Umbilical cord (tissue), 2 donors: ENCODE results near the gene ZPBP2. TPM values are rescaled to one million over a fixed set of nuclear protein-coding genes. Genes with fewer than 3 reads are reported as not detected.

Experiments
- DNase-seq: peaks from one replicate; pipeline ENCODE4 v3.0.0-alpha.2; 2015; ENCODE audit warnings: low spot score
- total RNA-seq: library from RNA; depleted of rRNA; stranded (reverse); fragments of >200 nt; gene quantifications from one replicate; pipeline ENCODE4 v1.2.3, GENCODE V29; 2014; ENCODE audit warnings: low replicate concordance; ENCODE audit not compliant: insufficient read depth

Gene ZPBP2
- total RNA-seq, 1 donor from 2014 or later, result 5.3 TPM

- DNase-seq, result no peak
These were observed 40.9 kb downstream of the ZPBP2 start for GRCh38 chr17:39908789-39909352.

GRCh38 chr17:39913989-39914388 lies 46.0 kb downstream of the ZPBP2 start:
- DNase-seq, result no peak

GRCh38 chr17:39915559-39915958 lies 47.6 kb downstream of the ZPBP2 start:
- no peak for DNase-seq

GRCh38 chr17:39916918-39917317 lies 48.9 kb downstream of the ZPBP2 start:
- no peak for DNase-seq

- no peak for DNase-seq
These were observed 51.2 kb downstream of the ZPBP2 start for GRCh38 chr17:39919087-39919683.

- no peak for DNase-seq
These were observed 52.5 kb downstream of the ZPBP2 start for GRCh38 chr17:39920218-39921210.

GRCh38 chr17:39921323-39921722 lies 53.3 kb downstream of the ZPBP2 start:
- no peak for DNase-seq

- no peak for DNase-seq
These were observed 54.0 kb downstream of the ZPBP2 start for GRCh38 chr17:39922006-39922405.

- no peak for DNase-seq
These were observed 55.2 kb downstream of the ZPBP2 start for GRCh38 chr17:39923230-39923629.

- DNase-seq, result no peak
These were observed 56.1 kb downstream of the ZPBP2 start for GRCh38 chr17:39923836-39924690.

- DNase-seq, result no peak
These were observed 56.7 kb downstream of the ZPBP2 start for GRCh38 chr17:39924691-39925055.

- no peak for DNase-seq
These were observed 57.5 kb downstream of the ZPBP2 start for GRCh38 chr17:39925282-39926134.

- DNase-seq, result no peak
These were observed 58.2 kb downstream of the ZPBP2 start for GRCh38 chr17:39926135-39926587.

- peak; percentile 66 for DNase-seq
These were observed 58.6 kb downstream of the ZPBP2 start for GRCh38 chr17:39926588-39927100.

Other genes starting within 250 kb of the ZPBP2 start
- gene PPP1R1B, start 241.2 kb upstream of the ZPBP2 start, total RNA-seq, result 6.5 TPM
- 20.5 TPM for gene STARD3, start 231.1 kb upstream of the ZPBP2 start, total RNA-seq
- gene TCAP, start 202.9 kb upstream of the ZPBP2 start, total RNA-seq, result 0.24 TPM
- gene PNMT, start 199.7 kb upstream of the ZPBP2 start, total RNA-seq, result not detected
- 12.8 TPM for gene PGAP3, start 180.1 kb upstream of the ZPBP2 start, total RNA-seq
- gene ERBB2, start 168.1 kb upstream of the ZPBP2 start, total RNA-seq, result 36.8 TPM
- gene MIEN1, start 137.7 kb upstream of the ZPBP2 start, total RNA-seq, result 9.9 TPM
- 1.7 TPM for gene GRB7, start 130.3 kb upstream of the ZPBP2 start, total RNA-seq
- 3.4 TPM for gene IKZF3, start 3.9 kb upstream of the ZPBP2 start, total RNA-seq
- 8.4 TPM for gene GSDMB, start 50.4 kb downstream of the ZPBP2 start, total RNA-seq
- 48.4 TPM for gene ORMDL3, start 59.4 kb downstream of the ZPBP2 start, total RNA-seq
- gene LRRC3C, start 59.5 kb downstream of the ZPBP2 start, total RNA-seq, result not detected
- gene GSDMA, start 94.8 kb downstream of the ZPBP2 start, total RNA-seq, result 1.7 TPM
- gene PSMD3, start 112.6 kb downstream of the ZPBP2 start, total RNA-seq, result 38.3 TPM
- gene CSF3, start 147.2 kb downstream of the ZPBP2 start, total RNA-seq, result 39.5 TPM
- gene MED24, start 186.2 kb downstream of the ZPBP2 start, total RNA-seq, result 29.1 TPM
- gene THRA, start 194.8 kb downstream of the ZPBP2 start, total RNA-seq, result 46.0 TPM
- 0.48 TPM for gene NR1D1, start 232.4 kb downstream of the ZPBP2 start, total RNA-seq